Coronary artery (tissue), 2 donors: ENCODE measurements around the gene LEP.

Experiments used
- DNase-seq: peaks from one replicate; pipeline ENCODE4 v3.0.0-alpha.2; 2017; ENCODE audit warnings: low spot score
- H3K27ac ChIP-seq, 2 donors: fragments of 200-600 bp; sonication (generic); one replicate each; pipeline ENCODE4 v1.5.1; 2016 to 2019
- H3K4me3 ChIP-seq: fragments of 200-600 bp; sonication (generic); 2 replicates; pipeline ENCODE4 v1.5.1; 2016; ENCODE audit warnings: mild to moderate bottlenecking, moderate library complexity
- TF ChIP-seq, protein P1 (sequence below): fragments of 200-600 bp; sonication (generic); IDR thresholded peaks from one replicate; pipeline ENCODE4 v1.5.1; 2019; ENCODE audit warnings: antibody characterized with exemption

The LEP gene

GRCh38 chr7:128221929-128222403 lies 19.1 kb upstream of the LEP start:
- TF ChIP-seq, protein P1, sequence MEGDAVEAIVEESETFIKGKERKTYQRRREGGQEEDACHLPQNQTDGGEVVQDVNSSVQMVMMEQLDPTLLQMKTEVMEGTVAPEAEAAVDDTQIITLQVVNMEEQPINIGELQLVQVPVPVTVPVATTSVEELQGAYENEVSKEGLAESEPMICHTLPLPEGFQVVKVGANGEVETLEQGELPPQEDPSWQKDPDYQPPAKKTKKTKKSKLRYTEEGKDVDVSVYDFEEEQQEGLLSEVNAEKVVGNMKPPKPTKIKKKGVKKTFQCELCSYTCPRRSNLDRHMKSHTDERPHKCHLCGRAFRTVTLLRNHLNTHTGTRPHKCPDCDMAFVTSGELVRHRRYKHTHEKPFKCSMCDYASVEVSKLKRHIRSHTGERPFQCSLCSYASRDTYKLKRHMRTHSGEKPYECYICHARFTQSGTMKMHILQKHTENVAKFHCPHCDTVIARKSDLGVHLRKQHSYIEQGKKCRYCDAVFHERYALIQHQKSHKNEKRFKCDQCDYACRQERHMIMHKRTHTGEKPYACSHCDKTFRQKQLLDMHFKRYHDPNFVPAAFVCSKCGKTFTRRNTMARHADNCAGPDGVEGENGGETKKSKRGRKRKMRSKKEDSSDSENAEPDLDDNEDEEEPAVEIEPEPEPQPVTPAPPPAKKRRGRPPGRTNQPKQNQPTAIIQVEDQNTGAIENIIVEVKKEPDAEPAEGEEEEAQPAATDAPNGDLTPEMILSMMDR = no peak
- H3K27ac ChIP-seq = no peak overlapping the region
- no peak overlapping the region for H3K4me3 ChIP-seq
- DNase-seq = no peak

DNA sequence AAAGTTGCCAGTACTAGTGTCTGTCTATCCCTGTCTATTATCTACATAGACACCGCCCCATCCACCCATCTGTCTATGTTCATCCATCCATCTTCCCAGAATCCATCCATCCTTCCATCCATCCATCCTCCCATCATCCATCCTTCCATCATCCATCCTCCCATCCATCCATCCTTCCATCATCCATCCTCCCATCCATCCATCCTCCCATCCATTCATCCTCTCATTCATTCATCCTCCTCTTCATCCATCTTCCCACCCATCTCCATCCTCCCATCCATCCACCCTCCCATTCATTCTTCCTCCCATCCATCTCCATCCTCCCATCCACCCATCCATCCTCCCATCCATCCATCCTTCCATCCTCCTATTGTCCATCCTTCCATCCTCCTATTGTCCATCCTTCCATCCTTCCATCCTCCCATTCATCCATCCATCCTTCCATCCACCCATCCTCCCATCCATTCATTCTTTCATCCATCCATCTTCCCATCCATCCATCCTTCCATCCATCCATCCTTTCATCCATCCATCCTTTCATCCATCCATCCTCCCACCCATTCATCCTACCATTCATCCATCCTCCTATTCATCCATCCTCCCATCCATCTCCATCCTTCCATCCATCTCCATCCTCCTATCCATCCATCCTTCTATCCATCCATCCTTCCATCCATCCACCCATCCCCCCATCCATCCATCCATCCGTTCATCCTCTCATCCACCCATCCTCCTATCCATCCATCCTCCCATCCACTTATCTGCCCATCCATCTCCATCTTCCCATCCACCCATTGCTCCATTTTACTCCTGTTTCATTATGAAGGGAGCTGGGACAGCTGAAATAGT lies 14.7 kb upstream of the LEP start:
- TF ChIP-seq, protein P1 = no peak
- DNase-seq = no peak
- Histone ChIP-seq H3K4me3 (no peak overlapping the region), H3K27ac (no peak overlapping the region)

GRCh38 chr7:128227271-128227670 lies 13.8 kb upstream of the LEP start:
- Histone ChIP-seq H3K27ac (no peak overlapping the region), H3K4me3 (no peak overlapping the region)
- TF ChIP-seq, protein P1 = no peak
- no peak for DNase-seq

- TF ChIP-seq, protein P1 = no peak
- no peak for DNase-seq
- no peak overlapping the region for H3K27ac ChIP-seq
- H3K4me3 ChIP-seq = no peak overlapping the region
Measured at GRCh38 chr7:128231021-128231420, 10.1 kb upstream of the LEP start.

GRCh38 chr7:128231677-128232076 lies 9.4 kb upstream of the LEP start:
- H3K4me3 ChIP-seq = no peak overlapping the region
- no peak for DNase-seq
- no peak overlapping the region for H3K27ac ChIP-seq
- TF ChIP-seq, protein P1 = no peak

DNA sequence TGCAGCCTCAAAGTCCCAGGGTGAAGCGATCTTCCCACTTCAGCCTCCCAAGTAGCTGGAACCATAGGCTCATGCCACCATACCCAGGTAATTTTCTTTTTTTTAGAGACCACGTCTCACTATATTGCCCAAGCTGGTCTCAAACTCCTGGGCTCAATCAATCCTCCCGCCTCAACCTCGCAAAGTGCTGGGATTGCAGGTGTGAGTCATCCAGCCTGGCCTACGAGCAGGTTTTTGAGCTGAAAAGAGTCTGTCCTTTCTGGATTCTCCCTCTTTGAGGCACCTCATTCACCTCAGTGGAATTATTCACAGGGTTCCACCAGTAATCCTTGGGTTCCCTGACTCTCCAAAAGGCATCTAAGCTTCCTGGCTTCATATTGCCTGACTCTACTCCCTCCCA lies 7.6 kb upstream of the LEP start:
- Histone ChIP-seq H3K4me3 (no peak overlapping the region), H3K27ac (no peak overlapping the region)
- TF ChIP-seq, protein P1 = no peak
- DNase-seq = no peak

DNA sequence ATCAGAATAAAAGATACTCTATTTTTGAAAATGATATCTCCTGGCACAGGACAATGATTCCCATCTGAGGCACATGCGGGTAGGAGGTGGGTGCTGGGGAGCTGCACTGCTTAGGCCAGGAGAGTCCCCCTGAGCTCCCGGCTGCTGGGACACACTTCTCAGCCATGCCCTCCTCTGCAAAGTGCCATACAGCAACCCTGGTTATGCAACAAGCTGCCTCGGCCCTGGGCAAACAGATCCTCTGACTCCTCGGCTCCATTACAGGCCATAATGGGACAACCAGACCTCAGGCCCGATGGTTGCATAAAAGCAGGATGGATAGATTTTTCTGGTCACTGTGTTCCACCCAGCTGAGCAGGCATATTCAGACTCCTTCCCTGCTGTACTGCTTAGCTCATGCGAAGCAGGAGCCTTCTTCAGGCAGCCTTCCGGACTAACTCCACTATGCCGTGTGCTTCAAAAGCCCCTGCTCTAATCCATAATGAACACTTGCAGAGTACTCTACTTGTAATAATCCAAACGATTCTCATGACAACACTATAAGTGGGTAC lies 6.5 kb upstream of the LEP start:
- Histone ChIP-seq H3K27ac (no peak overlapping the region), H3K4me3 (no peak overlapping the region)
- no peak for DNase-seq
- TF ChIP-seq, protein P1 = no peak
